ENCODE measurements around the gene AGAP9.
"Not testable (repeated sequence)": the region's sequence is repeated elsewhere in the genome, so short reads cannot be mapped to it uniquely, and the experiment has no call there.

The AGAP9 gene

GRCh38 chr10:47484786-47485185, 38.7 kb downstream of the AGAP9 start:
- DNase-seq = not testable (repeated sequence)

- not testable (repeated sequence) for DNase-seq
Observed at GRCh38 chr10:47483923-47484322, 39.5 kb downstream of the AGAP9 start, which contains the start of gene ANXA8. ANXA8 (minus strand) TSS chr10:47484115; CDS start chr10:47483933, 182 bp downstream.

DNA sequence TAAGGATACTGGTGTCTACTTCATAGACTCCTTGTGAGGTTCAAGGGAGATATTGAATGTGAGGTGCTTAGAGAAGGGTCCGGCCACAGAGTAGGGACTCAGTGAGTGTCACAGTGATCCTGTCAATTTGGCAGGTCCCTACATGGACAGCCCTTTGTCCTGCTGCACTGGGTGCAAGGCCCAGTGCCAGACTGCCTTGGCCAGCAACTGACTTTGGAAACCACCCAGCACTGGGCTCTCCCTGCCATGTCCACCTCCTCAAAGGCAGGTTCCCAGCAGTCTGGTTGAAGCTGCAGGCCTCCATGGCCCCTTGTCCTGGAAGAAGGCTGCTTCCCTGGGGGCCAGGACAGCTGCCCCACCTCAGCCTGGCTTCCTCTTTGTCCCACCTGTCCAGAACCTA, 41.1 kb downstream of the AGAP9 start:
- DNase-seq = not testable (repeated sequence)

GRCh38 chr10:47481768-47482181, 41.7 kb downstream of the AGAP9 start:
- DNase-seq = not testable (repeated sequence)

DNA sequence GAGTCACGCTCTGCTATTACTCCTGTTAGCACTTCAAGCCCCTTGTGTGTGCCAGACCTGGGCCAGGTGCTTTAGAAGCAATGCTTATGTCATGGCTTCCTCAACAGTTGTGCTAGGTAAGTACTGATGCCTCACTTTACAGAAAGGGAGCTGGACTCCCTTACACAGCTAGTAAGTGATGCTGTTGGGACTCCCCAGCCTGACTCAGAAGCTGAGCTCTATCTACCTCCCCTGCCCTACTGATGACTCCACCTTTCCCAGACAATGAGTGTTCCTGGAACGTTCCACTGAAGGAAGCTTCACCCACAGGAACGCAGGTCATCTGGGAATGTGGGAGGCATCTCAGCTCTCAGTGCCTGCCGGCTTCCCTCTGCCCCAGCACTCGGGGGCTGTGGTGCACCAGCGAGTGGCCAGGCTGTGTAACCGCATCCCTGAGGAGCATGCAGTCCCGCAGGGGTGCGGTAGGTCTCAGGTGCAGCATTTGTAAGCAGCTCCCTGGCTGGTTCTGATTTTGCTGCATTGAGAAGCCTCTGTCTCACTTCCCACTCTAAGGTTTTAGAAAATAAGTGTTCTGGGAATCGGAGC, 42.2 kb downstream of the AGAP9 start:
- not testable (repeated sequence) for DNase-seq

DNA sequence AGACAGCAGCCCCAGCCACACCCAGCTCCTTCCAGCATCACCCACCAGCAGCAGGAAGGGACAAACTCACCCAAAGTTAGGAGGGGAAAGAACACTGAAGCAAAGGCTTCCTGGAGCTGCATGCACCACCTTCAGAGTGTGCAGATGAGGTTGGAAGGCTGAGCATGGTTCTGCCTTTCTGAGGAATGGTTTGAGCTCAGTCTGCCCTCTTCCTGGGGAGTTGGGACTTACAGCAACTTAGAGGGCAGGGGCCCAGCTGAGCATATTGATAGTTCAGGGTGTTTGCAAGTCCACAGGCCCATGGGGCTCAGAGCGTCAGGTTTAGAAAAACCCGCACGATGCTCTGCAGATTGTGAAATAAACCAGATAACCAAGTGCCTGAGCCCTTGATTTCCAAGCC, 43.3 kb downstream of the AGAP9 start:
- not testable (repeated sequence) for DNase-seq

DNA sequence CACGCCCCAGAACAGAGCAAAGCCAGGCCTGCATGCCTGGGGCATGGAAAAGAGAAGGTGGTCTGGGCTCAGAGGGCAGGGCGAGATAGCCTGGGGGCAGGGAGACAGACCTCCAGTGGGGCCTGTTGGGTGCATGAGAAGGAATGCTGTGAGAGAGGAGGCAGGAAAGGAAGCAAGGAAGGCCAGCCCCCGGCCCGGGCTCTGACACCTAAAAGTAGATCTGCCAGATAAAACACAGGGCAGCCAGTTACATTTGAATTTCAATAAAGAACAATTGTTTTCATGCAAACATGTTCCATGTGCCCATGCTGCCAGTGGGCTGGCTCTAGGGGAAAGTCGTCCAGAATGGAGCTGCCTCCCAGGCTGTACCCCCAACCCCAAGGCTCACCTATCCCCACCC, 45.3 kb downstream of the AGAP9 start:
- DNase-seq = not testable (repeated sequence)

- DNase-seq = not testable (repeated sequence)
Observed at GRCh38 chr10:47477078-47477477, 46.4 kb downstream of the AGAP9 start.

GRCh38 chr10:47475101-47475500, 48.3 kb downstream of the AGAP9 start:
- DNase-seq = not testable (repeated sequence)

DNA sequence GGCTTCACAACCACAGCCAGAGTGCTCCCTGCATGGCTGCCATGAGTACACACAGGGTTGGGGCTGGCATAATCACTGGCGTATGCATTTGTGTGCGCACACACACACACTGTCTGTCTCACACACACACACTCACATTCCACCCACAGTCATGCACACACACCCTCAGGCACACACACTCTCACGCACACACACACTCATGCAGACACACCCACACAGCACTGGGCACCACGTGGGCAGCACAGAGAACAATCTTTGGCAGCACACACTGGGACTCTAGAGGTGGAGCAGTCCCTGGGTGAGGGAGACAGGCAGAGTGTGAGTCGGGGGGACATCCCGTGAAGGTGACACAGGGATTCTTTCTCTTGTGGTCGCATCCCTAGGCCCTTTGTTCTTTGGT, 49.9 kb downstream of the AGAP9 start:
- not testable (repeated sequence) for DNase-seq

- DNase-seq = not testable (repeated sequence)
Observed at GRCh38 chr10:47472647-47473046, 50.8 kb downstream of the AGAP9 start.

DNA sequence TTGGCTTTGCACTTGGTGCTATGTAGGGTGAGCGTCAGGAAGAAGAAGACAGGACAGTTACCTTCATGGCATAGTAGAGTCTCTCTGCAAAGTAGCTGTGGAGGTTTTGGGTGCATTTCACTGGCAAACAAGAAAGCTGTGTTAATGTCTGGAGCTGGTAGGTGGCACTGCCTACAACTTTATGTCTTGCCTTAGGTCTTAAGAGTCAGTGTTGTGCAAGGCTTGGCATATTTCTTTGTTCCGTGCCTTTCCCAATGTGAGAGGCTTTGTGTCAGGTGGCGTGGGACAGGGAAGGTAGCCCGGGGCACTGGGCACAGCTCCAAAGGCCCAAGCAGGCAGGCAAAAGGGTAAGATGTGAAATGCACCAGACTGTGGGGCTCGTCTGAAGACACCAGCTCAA, 51.4 kb downstream of the AGAP9 start:
- DNase-seq = not testable (repeated sequence)

GRCh38 chr10:47468731-47469528, 54.5 kb downstream of the AGAP9 start:
- DNase-seq = not testable (repeated sequence)

GRCh38 chr10:47467957-47468356, 55.5 kb downstream of the AGAP9 start:
- not testable (repeated sequence) for DNase-seq

- DNase-seq = not testable (repeated sequence)
Observed at GRCh38 chr10:47467458-47467857, 56.0 kb downstream of the AGAP9 start.

DNA sequence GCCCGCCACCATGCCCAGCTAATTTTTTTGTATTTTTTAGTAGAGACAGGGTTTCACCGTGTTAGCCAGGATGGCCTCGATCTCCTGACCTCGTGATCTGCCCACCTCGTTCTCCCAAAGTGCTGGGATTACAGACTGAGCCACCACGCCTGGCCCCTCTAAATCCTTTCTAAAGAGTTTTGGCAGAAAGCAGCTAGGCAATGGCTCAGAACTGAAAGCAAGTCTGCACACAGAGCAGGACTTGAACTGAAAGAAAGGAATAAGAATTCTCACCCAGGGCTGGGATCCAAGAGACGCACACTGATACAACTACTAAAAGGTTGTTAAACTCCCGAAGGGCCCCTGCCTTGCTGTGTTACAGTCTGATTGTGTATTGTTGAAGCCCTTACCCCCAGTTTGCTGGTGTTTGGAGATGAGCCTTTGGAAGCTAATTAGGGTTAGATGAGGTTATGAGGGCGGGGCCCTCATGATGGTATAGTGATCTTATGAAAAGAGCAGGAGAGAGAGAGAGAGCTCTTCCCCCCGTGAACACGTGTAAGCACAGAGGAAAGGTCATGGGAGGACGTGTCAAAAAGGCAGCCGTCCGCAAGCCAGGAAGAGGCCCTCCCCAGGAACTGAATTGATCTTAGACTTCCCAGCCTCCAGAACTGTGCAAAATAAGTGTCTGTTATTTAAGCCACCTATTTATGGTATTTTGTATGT, 58.1 kb downstream of the AGAP9 start:
- DNase-seq = not testable (repeated sequence)

GRCh38 chr10:47462577-47463358, 60.7 kb downstream of the AGAP9 start:
- DNase-seq = not testable (repeated sequence)

GRCh38 chr10:47461261-47461687, 62.2 kb downstream of the AGAP9 start:
- DNase-seq = peak; percentile 0

- no peak for DNase-seq
Observed at GRCh38 chr10:47458466-47459154, 64.8 kb downstream of the AGAP9 start.

- DNase-seq = no peak
Observed at GRCh38 chr10:47457826-47458225, 65.6 kb downstream of the AGAP9 start.

DNA sequence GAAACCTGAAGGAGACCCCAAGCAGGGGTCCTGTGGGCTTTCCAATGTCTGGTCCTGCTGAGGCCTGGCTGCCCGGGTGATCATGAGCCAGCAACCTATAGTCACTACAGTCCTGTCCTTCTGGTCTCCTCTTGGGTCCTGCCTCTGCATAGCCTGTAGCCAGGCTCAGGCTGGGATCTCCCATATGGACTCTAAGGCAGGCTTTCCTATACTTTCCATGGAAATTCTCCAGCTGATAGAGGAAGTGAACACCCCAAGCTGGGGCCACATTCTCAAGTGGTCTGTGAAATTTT, 66.0 kb downstream of the AGAP9 start:
- DNase-seq = no peak

All from DMS 273 treated with DMSO at 0.1 percent for 48 hours (cell line).